ENCODE results near the gene RXFP3. TPM values are rescaled to one million over a fixed set of nuclear protein-coding genes. Genes with fewer than 3 reads are reported as not detected.

RXFP3 gene
- total RNA-seq, 3 donors from 2014 or later: not detected

- intact Hi-C loops (cut with DNase I, micrococcal nuclease): no loop called here
These were observed 40.1 kb downstream of the RXFP3 start for GRCh38 chr5:33976307-33976706.

GRCh38 chr5:33978306-33978705 is 42.1 kb downstream of the RXFP3 start:
- ATAC-seq (no peak), DNase-seq (no peak)
- Histone ChIP-seq H3K4me1 (ENCODE audit: low read depth) (no peaks in the 10 kb centered on the region), H3K4me3 (no peak overlapping the region), H3K36me3 (ENCODE audit: low read depth) (no peaks in the 10 kb centered on the region), H3K9me3 (no peaks in the 10 kb centered on the region)
- intact Hi-C loops (cut with DNase I, micrococcal nuclease): no loop called here
- no peak for TF ChIP-seq CTCF (IDR thresholded peaks at IDR 0.05)

More at GRCh38 chr5:33976307-33976706, 40.1 kb downstream of the RXFP3 start:
- DNase-seq (no peak), ATAC-seq (no peak)
- no peak for TF ChIP-seq CTCF (IDR thresholded peaks at IDR 0.05)
- Histone ChIP-seq H3K4me1 (ENCODE audit: low read depth) (no peaks in the 10 kb centered on the region), H3K36me3 (ENCODE audit: low read depth) (no peaks in the 10 kb centered on the region), H3K4me3 (no peak overlapping the region), H3K9me3 (no peaks in the 10 kb centered on the region)

GRCh38 chr5:33980030-33980429 is 43.8 kb downstream of the RXFP3 start:
- no peaks in the 10 kb centered on the region for H3K4me1 ChIP-seq (ENCODE audit: low read depth)
- intact Hi-C loops (cut with DNase I, micrococcal nuclease): no loop called here
- ATAC-seq: no peak
- H3K4me3 ChIP-seq: no peak overlapping the region
- no peak for TF ChIP-seq CTCF (IDR thresholded peaks at IDR 0.05)
- H3K9me3 ChIP-seq: no peaks in the 10 kb centered on the region
- DNase-seq: no peak
- no peaks in the 10 kb centered on the region for H3K36me3 ChIP-seq (ENCODE audit: low read depth)

GRCh38 chr5:33981408-33982162 is 45.4 kb downstream of the RXFP3 start:
- intact Hi-C loops (cut with DNase I, micrococcal nuclease): no loop called here
- no peaks in the 10 kb centered on the region for H3K4me1 ChIP-seq (ENCODE audit: low read depth)
- no peak for TF ChIP-seq CTCF (IDR thresholded peaks at IDR 0.05)
- H3K9me3 ChIP-seq: no peaks in the 10 kb centered on the region
- no peaks in the 10 kb centered on the region for H3K36me3 ChIP-seq (ENCODE audit: low read depth)
- no peak overlapping the region for H3K4me3 ChIP-seq
- DNase-seq (no peak), ATAC-seq (no peak)

GRCh38 chr5:33984178-33984577 is 48.0 kb downstream of the RXFP3 start:
- H3K4me3 ChIP-seq: no peak overlapping the region
- TF ChIP-seq CTCF (IDR thresholded peaks at IDR 0.05): no peak
- no peaks in the 10 kb centered on the region for H3K9me3 ChIP-seq
- ATAC-seq: no peak
- no peaks in the 10 kb centered on the region for H3K36me3 ChIP-seq (ENCODE audit: low read depth)
- no peaks in the 10 kb centered on the region for H3K4me1 ChIP-seq (ENCODE audit: low read depth)
- intact Hi-C loops (cut with DNase I, micrococcal nuclease): no loop called here
- DNase-seq: no peak
